M059J (cell line): Measurements from ENCODE around the gene PIGU. TPM values are rescaled to one million over a fixed set of nuclear protein-coding genes. Genes with fewer than 3 reads are reported as not detected.
A peak's percentile ranks its signal among the peaks of the same experiment; 100 is the strongest.
"Not testable (repeated sequence)": the region's sequence is repeated elsewhere in the genome, so short reads cannot be mapped to it uniquely, and the experiment has no call there.

Experiments used
- DNase-seq: peaks from one replicate; pipeline ENCODE4 v3.0.0-alpha.2; 2012; ENCODE audit warnings: low read depth
- total RNA-seq: library from RNA; depleted of rRNA; stranded (reverse); fragments of >200 nt; shearing (Covaris generic); gene quantifications from 2 replicates; pipeline ENCODE4 v1.2.3, GENCODE V29; 2014

The PIGU gene
- total RNA-seq, 1 experiment from 2014 or later, result 60.7 TPM

DNA sequence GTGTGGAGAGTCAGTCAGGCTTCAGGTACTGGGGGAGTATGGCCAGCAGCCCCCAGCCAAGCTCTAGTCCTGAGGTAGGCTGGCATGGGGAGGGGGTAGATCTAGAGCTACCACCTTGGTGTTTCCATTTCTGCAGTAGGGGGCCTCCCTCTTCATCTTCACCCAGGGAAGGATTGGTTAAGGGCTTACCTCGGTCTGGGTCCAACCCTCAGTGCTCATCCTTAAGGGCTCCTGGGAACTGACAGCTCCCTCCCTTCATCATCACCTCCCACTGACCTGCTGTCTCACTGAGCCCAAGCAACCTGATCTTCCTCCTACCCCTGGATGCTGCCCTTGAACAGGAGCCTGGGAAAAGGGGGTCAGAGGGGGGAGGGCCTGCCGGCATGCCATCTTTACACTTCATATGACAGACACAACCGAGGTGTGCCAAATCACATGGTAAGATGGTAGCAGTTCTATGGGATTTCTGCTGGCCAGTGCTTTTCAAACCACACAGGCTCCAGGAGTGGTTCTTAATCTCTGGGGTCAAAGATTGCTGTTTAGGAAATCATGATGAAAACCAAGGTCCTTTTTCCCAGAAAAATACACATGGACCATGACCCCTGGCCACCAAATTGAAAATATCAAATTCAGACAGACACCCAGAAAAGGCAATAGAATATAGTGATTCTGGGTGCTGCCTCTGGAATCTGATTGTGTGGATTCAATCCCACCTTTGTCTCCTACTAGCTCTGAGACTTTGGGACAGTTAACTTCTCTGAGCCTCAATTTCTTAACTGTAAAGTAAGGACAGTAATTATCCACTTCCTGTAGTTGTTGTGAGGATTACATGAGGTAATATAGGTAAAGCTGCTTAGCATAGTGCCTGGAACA is 30.3 kb upstream of the PIGU start:
- no peak for DNase-seq

- DNase-seq, result no peak
These were observed 29.5 kb upstream of the PIGU start for GRCh38 chr20:34706302-34706875.

GRCh38 chr20:34705397-34706301 is 28.8 kb upstream of the PIGU start:
- DNase-seq, result peak; percentile 91

GRCh38 chr20:34705008-34705396 is 28.1 kb upstream of the PIGU start:
- no peak for DNase-seq

- peak; percentile 90 for DNase-seq
These were observed 27.5 kb upstream of the PIGU start, which contains the start of gene TP53INP2 for GRCh38 chr20:34704177-34705007. Gene TP53INP2 (plus strand): TSS chr20:34704344. CDS start chr20:34708740, 4,396 bp downstream.

DNA sequence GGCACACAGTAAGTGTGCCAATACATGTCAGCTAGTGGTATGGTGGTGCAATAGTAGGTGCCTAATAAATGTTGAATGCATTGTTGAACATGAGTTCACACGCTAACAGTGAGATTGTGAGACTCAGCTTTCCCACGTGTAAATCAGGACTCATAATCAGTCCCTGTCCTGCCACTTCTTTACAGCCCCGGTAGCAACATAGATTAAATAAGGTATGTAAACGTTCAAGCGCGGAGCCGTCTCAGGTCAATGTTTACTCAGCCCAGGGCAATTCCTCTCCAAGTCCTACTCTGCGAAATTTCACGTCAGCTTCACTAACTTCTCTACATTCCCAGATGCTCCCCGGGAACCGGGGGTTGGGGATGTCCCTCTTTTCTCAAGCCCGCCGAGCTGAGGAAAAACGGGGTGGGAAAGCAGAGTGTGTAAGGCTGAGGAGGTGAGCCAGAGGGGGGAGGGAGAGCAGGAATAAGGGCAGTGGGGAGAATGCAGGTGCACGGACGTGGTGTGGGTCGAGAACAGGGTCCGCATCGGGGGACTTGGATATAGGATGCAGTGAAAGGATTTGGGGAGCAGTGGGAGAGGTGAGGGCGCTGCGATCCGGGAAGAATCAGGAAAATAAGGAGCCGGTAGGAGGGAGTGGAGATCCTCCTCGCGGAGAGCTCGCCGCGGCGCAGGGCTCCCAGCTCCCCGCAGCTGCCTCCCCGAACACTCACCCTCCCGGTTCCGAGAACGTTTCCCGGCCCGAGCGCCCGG is 26.7 kb upstream of the PIGU start:
- DNase-seq, result peak; percentile 61

DNA sequence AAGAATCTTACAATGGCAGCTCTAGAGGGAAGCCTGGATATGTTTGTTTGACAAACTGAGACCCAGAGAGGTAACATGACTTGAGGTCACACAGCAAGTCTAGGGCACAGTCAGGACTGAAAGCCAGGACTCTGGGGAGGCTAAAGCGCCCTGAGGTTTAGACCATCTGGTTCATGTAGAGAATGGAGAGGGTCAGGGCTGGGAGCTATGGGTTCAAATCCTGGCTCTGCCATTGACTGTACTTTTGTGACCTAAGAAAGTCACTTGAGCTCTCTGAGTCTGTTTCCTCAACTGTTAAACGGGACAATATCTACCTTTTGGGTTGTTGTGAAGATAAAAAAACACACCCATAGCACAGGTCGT is 26.1 kb upstream of the PIGU start:
- DNase-seq, result no peak

DNA sequence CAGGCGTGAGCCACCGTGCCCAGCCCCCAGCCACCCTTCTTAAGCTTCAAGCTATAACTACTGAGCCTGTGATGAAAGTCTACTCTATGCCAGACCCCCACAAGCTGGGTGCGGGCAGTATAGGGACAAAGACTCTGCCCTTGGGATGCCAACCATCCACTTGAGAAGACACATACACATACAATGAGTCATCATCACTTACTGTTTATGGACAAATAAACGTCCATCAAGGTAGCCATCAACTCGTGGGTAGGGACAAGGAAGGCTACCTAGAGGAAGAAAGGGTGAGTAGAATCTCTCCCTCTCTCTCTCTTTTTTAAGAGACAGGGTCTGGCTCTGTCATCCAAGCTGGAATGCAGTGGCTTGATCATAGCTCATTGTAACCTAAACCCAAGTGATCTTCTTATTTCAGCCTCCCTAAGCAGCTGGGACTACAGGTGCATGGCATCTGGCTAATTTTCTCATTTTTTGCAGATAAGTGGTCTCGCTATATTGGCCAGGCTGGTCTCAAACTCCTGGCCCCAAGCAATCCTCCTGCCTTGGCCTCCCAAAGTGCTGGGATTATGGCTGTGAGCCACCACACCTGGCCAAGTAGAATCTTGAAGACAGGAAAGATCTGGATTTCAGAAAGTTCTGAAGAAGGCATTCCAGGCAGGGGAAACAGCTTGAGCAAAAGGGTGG is 24.7 kb upstream of the PIGU start:
- DNase-seq, result peak; percentile 56

- DNase-seq, result no peak
These were observed 16.5 kb upstream of the PIGU start for GRCh38 chr20:34693414-34693813.

DNA sequence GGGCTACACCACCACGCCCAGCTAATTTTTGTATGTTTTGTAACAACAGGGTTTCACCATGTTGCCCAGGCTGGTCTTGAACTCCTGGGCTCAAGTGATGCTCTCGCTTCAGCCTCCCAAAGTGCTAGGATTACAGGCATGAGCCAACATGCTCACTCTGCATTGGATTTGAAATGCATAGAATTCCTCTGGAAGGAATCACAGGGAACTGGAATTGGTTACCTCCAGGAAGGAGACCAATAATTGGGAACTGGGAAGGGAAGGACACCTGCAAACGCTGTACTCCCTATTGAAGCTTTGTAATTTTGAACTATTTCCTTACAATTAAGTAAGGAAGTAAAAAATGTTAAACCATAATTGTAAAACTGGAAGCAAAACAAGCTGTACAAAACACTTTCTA is 14.9 kb upstream of the PIGU start:
- no peak for DNase-seq

DNA sequence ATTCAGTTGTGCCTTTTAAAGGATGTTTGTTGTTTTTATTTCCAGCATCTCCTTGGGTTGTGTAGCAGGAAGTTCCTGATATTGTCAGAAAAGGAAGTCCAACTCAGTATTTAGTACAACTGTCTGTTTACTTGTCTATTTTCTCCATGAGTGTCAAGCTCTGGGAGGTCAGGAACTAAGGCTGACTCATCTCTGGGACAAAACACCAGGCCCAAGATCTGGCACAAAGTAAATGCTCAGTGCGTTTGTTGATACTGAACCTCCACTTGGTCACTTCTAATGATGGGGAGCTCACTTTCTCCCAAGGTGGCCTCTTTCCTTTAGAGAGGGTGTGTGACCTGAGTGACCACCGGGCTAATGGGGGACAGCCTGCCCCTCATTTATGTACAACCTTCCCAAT is 12.6 kb upstream of the PIGU start:
- DNase-seq, result peak; percentile 84

DNA sequence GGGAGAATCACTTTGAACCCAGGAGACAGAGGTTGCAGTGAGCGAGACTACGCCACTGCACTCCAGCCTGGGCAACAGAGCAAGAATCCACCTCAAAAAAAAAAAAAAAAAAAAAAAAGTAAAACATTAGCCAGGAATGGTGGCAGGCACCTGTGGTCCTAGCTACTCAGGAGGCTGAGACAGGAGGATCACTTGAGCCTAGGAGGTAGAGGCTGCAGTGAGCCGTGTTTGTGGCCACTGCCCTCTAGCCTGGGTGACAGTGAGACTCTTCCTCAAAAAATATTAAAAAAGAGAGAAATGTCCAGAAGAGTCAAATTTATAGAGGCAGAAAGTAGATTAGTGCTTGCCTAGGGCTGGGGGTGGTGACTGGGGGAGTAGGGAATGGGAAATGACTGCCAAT is 6.8 kb upstream of the PIGU start:
- DNase-seq, result no peak

DNA sequence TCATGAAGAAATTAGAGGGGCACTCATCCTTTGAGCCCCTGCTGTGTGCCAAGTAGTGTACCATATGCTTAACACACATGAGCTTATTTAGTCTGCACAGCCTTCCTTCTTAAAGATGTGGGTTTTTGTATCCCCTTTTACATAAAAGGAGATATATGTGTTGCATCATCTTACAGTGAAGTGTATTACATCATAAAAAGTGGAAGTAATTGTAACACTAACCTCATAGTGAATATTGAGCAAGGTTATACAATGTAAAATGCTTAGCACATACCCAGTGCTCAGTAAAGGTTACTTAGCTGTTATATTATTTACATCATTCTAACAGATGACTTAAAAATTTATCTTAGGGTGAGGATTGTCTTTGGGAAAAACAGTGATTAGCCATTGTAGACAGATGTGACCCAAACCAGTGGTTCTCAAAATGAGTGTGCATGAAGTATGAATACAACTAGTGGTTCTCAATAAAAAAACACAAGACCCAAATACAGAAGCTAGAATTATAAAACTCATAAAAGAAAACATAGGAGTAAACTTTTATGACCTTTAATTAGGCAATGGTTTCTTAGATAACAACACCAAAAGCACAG is 3.8 kb upstream of the PIGU start:
- no peak for DNase-seq

GRCh38 chr20:34675993-34676641 is 775 bp downstream of the PIGU start:
- no peak for DNase-seq

GRCh38 chr20:34675561-34675960 is 1.3 kb downstream of the PIGU start:
- DNase-seq, result no peak

DNA sequence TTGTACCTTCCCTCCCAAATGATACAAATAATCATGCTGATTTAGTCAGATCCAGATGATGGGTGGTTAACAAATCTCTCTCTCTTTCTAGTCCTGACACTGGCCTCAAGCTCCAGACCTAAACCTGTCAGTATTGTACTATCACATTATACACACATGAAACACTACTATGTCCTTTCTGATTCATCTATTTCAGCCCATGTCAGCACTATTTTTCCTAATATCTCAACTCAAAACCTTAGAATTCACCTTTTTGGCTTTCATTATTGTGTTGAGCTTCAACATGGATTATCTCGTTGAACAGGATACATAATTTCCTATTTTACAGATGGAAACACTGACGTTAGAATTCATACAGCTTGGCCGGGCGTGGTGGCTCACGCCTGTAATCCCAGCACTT is 3.5 kb downstream of the PIGU start:
- no peak for DNase-seq

DNA sequence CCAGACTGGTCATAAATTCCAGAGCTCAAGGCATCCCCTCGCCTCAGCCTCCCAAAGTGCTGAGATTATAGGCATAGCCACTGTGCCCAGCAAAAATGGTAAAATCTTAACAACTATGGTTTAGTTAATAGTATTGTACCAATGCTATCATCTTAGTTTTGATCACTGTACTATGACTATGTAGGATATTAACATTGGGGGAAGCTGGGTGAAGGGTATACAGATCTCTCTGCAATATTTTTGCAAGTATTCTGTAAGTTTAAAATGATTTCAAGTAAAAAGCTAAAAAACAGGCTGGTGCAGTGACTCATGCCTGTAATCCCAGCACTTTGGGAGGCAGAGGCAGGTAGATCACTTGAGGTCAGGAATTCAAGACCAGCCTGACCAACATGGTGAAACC is 7.8 kb downstream of the PIGU start:
- DNase-seq, result no peak

GRCh38 chr20:34664751-34665150 is 12.1 kb downstream of the PIGU start:
- not testable (repeated sequence) for DNase-seq
